Loucy (cell line): Measurements from ENCODE around the gene FZD1.

Experiments
- H2AFZ ChIP-seq: fragments of 200-600 bp; sonication (generic); 2 replicates; pipeline ENCODE4 v1.6.0; 2016; ENCODE audit warnings: antibody characterized with exemption, mild to moderate bottlenecking, low read length, moderate library complexity
- H3F3A ChIP-seq: fragments of 200-600 bp; 2 replicates; pipeline ENCODE4 v1.6.0; 2016; ENCODE audit warnings: antibody characterized with exemption, low read depth, mild to moderate bottlenecking
- H3K27me3 ChIP-seq: fragments of 200-600 bp; sonication (generic); 2 replicates; pipeline ENCODE4 v1.6.1; 2014; ENCODE audit warnings: low read length, mild to moderate bottlenecking; ENCODE audit not compliant: insufficient read depth, poor library complexity, severe bottlenecking
- H3K36me3 ChIP-seq: fragments of 200-600 bp; sonication (generic); 2 replicates; pipeline ENCODE4 v1.6.1; 2016; ENCODE audit warnings: low read length; ENCODE audit not compliant: insufficient read depth
- H3K4me1 ChIP-seq: fragments of 200-600 bp; sonication (generic); 2 replicates; pipeline ENCODE4 v1.5.1; 2014; ENCODE audit warnings: low read length, mild to moderate bottlenecking; ENCODE audit not compliant: insufficient read depth, poor library complexity, severe bottlenecking
- H3K4me2 ChIP-seq: fragments of 200-600 bp; sonication (generic); 2 replicates; pipeline ENCODE4 v1.6.0; 2014; ENCODE audit warnings: antibody characterized with exemption, low read length, low read depth, mild to moderate bottlenecking; ENCODE audit not compliant: poor library complexity, severe bottlenecking
- H3K4me3 ChIP-seq: fragments of 200-600 bp; sonication (generic); 2 replicates; pipeline ENCODE4 v1.5.1; 2014; ENCODE audit warnings: low read length, mild to moderate bottlenecking, mixed read lengths; ENCODE audit not compliant: poor library complexity, severe bottlenecking
- H3K79me2 ChIP-seq: fragments of 200-600 bp; sonication (generic); 2 replicates; pipeline ENCODE4 v1.6.1; 2014; ENCODE audit warnings: low read length; ENCODE audit not compliant: insufficient read depth
- H3K9ac ChIP-seq: fragments of 200-600 bp; sonication (generic); 2 replicates; pipeline ENCODE4 v1.6.0; 2014; ENCODE audit warnings: mild to moderate bottlenecking, low read depth, low read length, moderate library complexity; ENCODE audit not compliant: poor library complexity, severe bottlenecking
- H3K9me2 ChIP-seq: fragments of 200-600 bp; sonication (generic); replicated peaks from 2 replicates; pipeline ENCODE4 v1.6.1; 2016; ENCODE audit warnings: low read depth, low read length, mixed read lengths
- H3K9me3 ChIP-seq: fragments of 200-600 bp; sonication (generic); 2 replicates; pipeline ENCODE4 v1.6.1; 2014; ENCODE audit warnings: mild to moderate bottlenecking, antibody characterized with exemption, low read length, low read depth; ENCODE audit not compliant: insufficient read depth
- H4K20me1 ChIP-seq: fragments of 200-600 bp; sonication (generic); 2 replicates; pipeline ENCODE4 v1.6.0; 2014; ENCODE audit warnings: antibody characterized with exemption, low read length, mild to moderate bottlenecking; ENCODE audit not compliant: insufficient read depth, poor library complexity, severe bottlenecking
- CTCF ChIP-seq: fragments of 200-600 bp; sonication (generic); conservative IDR thresholded peaks from 2 replicates; pipeline ENCODE4 v1.5.1; 2014; ENCODE audit warnings: mild to moderate bottlenecking, antibody characterized with exemption, low read length
- EZH2phosphoT487 ChIP-seq: fragments of 200-600 bp; IDR thresholded peaks from 2 replicates; pipeline ENCODE4 v1.6.1; 2018; ENCODE audit warnings: antibody characterized with exemption, mild to moderate bottlenecking, moderate library complexity, borderline replicate concordance

FZD1 gene

DNA sequence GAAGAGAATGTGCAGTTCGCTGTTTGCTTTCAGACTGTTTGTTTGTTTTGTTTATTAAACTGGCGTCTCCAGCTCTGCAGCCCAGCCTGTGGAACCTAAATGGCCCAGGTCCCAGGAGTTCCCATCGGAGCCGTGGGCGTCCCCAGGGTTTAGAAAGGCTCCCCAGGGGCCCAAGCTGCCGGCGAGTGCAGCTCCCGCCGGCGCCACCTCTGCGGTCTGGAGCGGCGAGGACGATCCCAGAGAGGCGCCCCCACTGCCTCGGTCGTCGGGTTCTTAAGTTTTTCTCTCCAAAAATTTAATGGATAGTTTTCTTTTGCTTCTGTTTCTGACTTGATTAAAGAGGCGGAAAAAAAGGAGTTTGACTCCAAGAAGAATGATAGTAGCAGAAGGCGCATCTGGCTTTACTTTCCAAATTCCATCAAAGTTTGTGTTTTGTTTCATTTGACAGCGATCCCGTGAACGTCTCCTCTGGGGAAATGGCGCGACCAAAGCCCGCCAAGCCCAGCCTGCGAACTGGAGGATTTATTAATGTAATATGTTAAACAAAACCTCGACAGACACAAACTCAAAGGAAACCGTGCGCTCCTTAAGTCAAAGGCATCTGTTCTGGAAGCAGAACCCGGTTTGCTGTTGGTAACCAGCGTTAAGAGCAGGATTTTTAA is 718 bp upstream of the FZD1 start:
- Histone ChIP-seq H3K9me3 (no peaks in the 10 kb centered on the region), H4K20me1 (no peaks in the 10 kb centered on the region), H3K4me2 (peak overlapping the region; percentile 75), H3K4me3 (peak overlapping the region; percentile 77), H3K9me2 (no peaks in the 10 kb centered on the region), H3K36me3 (no peaks in the 10 kb centered on the region), H2AFZ (peak overlapping the region; percentile 96), H3K27me3 (peaks cover 18% of the 10 kb centered on the region), H3F3A (no peaks in the 10 kb centered on the region), H3K4me1 (peaks cover 9% of the 10 kb centered on the region), H3K9ac (peak overlapping the region; percentile 61), H3K79me2 (no peaks in the 10 kb centered on the region)
- no peak for TF ChIP-seq EZH2phosphoT487
- TF ChIP-seq CTCF, result no peak

DNA sequence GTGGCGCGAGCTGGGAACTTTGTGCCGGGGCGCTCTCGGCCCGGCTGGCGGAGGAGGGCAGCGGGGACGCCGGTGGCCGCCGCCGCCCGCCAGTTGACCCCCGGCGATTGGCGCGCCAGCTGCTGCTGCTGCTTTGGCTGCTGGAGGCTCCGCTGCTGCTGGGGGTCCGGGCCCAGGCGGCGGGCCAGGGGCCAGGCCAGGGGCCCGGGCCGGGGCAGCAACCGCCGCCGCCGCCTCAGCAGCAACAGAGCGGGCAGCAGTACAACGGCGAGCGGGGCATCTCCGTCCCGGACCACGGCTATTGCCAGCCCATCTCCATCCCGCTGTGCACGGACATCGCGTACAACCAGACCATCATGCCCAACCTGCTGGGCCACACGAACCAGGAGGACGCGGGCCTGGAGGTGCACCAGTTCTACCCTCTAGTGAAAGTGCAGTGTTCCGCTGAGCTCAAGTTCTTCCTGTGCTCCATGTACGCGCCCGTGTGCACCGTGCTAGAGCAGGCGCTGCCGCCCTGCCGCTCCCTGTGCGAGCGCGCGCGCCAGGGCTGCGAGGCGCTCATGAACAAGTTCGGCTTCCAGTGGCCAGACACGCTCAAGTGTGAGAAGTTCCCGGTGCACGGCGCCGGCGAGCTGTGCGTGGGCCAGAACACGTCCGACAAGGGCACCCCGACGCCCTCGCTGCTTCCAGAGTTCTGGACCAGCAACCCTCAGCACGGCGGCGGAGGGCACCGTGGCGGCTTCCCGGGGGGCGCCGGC is 870 bp downstream of the FZD1 start:
- TF ChIP-seq CTCF, result no peak
- TF ChIP-seq EZH2phosphoT487, result no peak
- H3K4me1 ChIP-seq, result peaks cover 9% of the 10 kb centered on the region
- no peaks in the 10 kb centered on the region for H3K9me2 ChIP-seq
- no peaks in the 10 kb centered on the region for H3K36me3 ChIP-seq
- H3F3A ChIP-seq, result no peaks in the 10 kb centered on the region
- H3K9ac ChIP-seq, result peak overlapping the region; percentile 61
- H2AFZ ChIP-seq, result peak overlapping the region; percentile 96
- H3K9me3 ChIP-seq, result no peaks in the 10 kb centered on the region
- H3K27me3 ChIP-seq, result peaks cover 18% of the 10 kb centered on the region
- peak overlapping the region; percentile 75 for H3K4me2 ChIP-seq
- H3K4me3 ChIP-seq, result peak overlapping the region; percentile 77
- H4K20me1 ChIP-seq, result no peaks in the 10 kb centered on the region
- H3K79me2 ChIP-seq, result no peaks in the 10 kb centered on the region

- Histone ChIP-seq H3K36me3 (no peaks in the 10 kb centered on the region), H2AFZ (no peak overlapping the region), H4K20me1 (no peaks in the 10 kb centered on the region), H3K4me2 (peak overlapping the region; percentile 75), H3K79me2 (no peaks in the 10 kb centered on the region), H3K4me3 (no peak overlapping the region), H3K27me3 (peaks cover 18% of the 10 kb centered on the region), H3K9me2 (no peaks in the 10 kb centered on the region), H3K9me3 (no peaks in the 10 kb centered on the region), H3K4me1 (peaks cover 9% of the 10 kb centered on the region), H3K9ac (no peak overlapping the region), H3F3A (no peaks in the 10 kb centered on the region)
- TF ChIP-seq EZH2phosphoT487 (no peak), CTCF (no peak)
Measured at GRCh38 chr7:91265693-91266066, 1.4 kb downstream of the FZD1 start.
